ENCODE results near the gene MTSS2.
A peak's percentile ranks its signal among the peaks of the same experiment; 100 is the strongest.

MTSS2 gene

GRCh38 chr16:70725024-70725911, 39.4 kb upstream of the MTSS2 start:
- Histone ChIP-seq H3K4me1 (ENCODE audit: control insufficient read depth in 5 of 5, insufficient read depth in 5 of 5, low read length in 5 of 5) (peaks cover 7 to 27% (median 26%) of the 10 kb centered on the region in 5 donors), H3K9ac (ENCODE audit: low read length in 5 of 5) (peak overlapping the region in 1 of 5 donors; percentile 28), H3K9me3 (ENCODE audit: control insufficient read depth in 5 of 5, low read length in 5 of 5) (no peaks in the 10 kb centered on the region), H3K4me3 (ENCODE audit: low read depth in 1 of 5, low read length in 5 of 5) (peak overlapping the region in 1 of 5 donors; percentile 17), H3K36me3 (ENCODE audit: control insufficient read depth in 5 of 5, insufficient read depth in 5 of 5, low read length in 5 of 5) (peaks cover 0 to 44% (median 22%) of the 10 kb centered on the region in 5 donors), H3K27ac (ENCODE audit: low read depth, low read length) (peak overlapping the region; percentile 26), H3K27me3 (ENCODE audit: control insufficient read depth in 5 of 5, insufficient read depth in 4 of 5, low read length in 5 of 5) (no peaks in the 10 kb centered on the region)

- Histone ChIP-seq H3K4me3 (ENCODE audit: low read depth in 1 of 5, low read length in 5 of 5) (no peak overlapping the region), H3K36me3 (ENCODE audit: control insufficient read depth in 5 of 5, insufficient read depth in 5 of 5, low read length in 5 of 5) (peaks cover 0 to 46% (median 25%) of the 10 kb centered on the region in 5 donors), H3K4me1 (ENCODE audit: control insufficient read depth in 5 of 5, insufficient read depth in 5 of 5, low read length in 5 of 5) (peaks cover 7 to 27% (median 26%) of the 10 kb centered on the region in 5 donors), H3K9me3 (ENCODE audit: control insufficient read depth in 5 of 5, low read length in 5 of 5) (peaks cover 0 to 2% (median 0%) of the 10 kb centered on the region in 5 donors), H3K9ac (ENCODE audit: low read length in 5 of 5) (no peak overlapping the region), H3K27ac (ENCODE audit: low read depth, low read length) (peak overlapping the region; percentile 26), H3K27me3 (ENCODE audit: control insufficient read depth in 5 of 5, insufficient read depth in 4 of 5, low read length in 5 of 5) (no peaks in the 10 kb centered on the region)
Observed at GRCh38 chr16:70724146-70725023, 38.5 kb upstream of the MTSS2 start.

- H3K4me3 ChIP-seq (ENCODE audit: low read depth in 1 of 5, low read length in 5 of 5) = no peak overlapping the region
- no peaks in the 10 kb centered on the region for H3K27me3 ChIP-seq (ENCODE audit: control insufficient read depth in 5 of 5, insufficient read depth in 4 of 5, low read length in 5 of 5)
- peaks cover 0 to 41% (median 25%) of the 10 kb centered on the region in 5 donors for H3K36me3 ChIP-seq (ENCODE audit: control insufficient read depth in 5 of 5, insufficient read depth in 5 of 5, low read length in 5 of 5)
- no peak overlapping the region for H3K9ac ChIP-seq (ENCODE audit: low read length in 5 of 5)
- peaks cover 7 to 27% (median 26%) of the 10 kb centered on the region in 5 donors for H3K4me1 ChIP-seq (ENCODE audit: control insufficient read depth in 5 of 5, insufficient read depth in 5 of 5, low read length in 5 of 5)
- H3K27ac ChIP-seq (ENCODE audit: low read depth, low read length) = no peak overlapping the region
- H3K9me3 ChIP-seq (ENCODE audit: control insufficient read depth in 5 of 5, low read length in 5 of 5) = peaks cover 0 to 2% (median 0%) of the 10 kb centered on the region in 5 donors
Observed at GRCh38 chr16:70723740-70724145, 37.9 kb upstream of the MTSS2 start.

GRCh38 chr16:70721202-70721963, 35.5 kb upstream of the MTSS2 start:
- Histone ChIP-seq H3K27me3 (ENCODE audit: control insufficient read depth in 5 of 5, insufficient read depth in 4 of 5, low read length in 5 of 5) (no peaks in the 10 kb centered on the region), H3K27ac (ENCODE audit: low read depth, low read length) (no peak overlapping the region), H3K9ac (ENCODE audit: low read length in 5 of 5) (no peak overlapping the region), H3K4me3 (ENCODE audit: low read depth in 1 of 5, low read length in 5 of 5) (no peak overlapping the region), H3K36me3 (ENCODE audit: control insufficient read depth in 5 of 5, insufficient read depth in 5 of 5, low read length in 5 of 5) (peaks cover 0 to 28% (median 21%) of the 10 kb centered on the region in 5 donors), H3K9me3 (ENCODE audit: control insufficient read depth in 5 of 5, low read length in 5 of 5) (peaks cover 0 to 2% (median 0%) of the 10 kb centered on the region in 5 donors), H3K4me1 (ENCODE audit: control insufficient read depth in 5 of 5, insufficient read depth in 5 of 5, low read length in 5 of 5) (peaks cover 5 to 23% (median 15%) of the 10 kb centered on the region in 5 donors)

- Histone ChIP-seq H3K27ac (ENCODE audit: low read depth, low read length) (no peak overlapping the region), H3K27me3 (ENCODE audit: control insufficient read depth in 5 of 5, insufficient read depth in 4 of 5, low read length in 5 of 5) (no peaks in the 10 kb centered on the region), H3K4me3 (ENCODE audit: low read depth in 1 of 5, low read length in 5 of 5) (no peak overlapping the region), H3K9ac (ENCODE audit: low read length in 5 of 5) (no peak overlapping the region), H3K4me1 (ENCODE audit: control insufficient read depth in 5 of 5, insufficient read depth in 5 of 5, low read length in 5 of 5) (peaks cover under 1 to 23% (median 12%) of the 10 kb centered on the region in 5 donors), H3K36me3 (ENCODE audit: control insufficient read depth in 5 of 5, insufficient read depth in 5 of 5, low read length in 5 of 5) (peaks cover 0 to 28% (median 21%) of the 10 kb centered on the region in 5 donors), H3K9me3 (ENCODE audit: control insufficient read depth in 5 of 5, low read length in 5 of 5) (peaks cover 0 to 2% (median 0%) of the 10 kb centered on the region in 5 donors)
Observed at GRCh38 chr16:70720425-70721201, 34.8 kb upstream of the MTSS2 start.

GRCh38 chr16:70717065-70717464, 31.2 kb upstream of the MTSS2 start:
- Histone ChIP-seq H3K9ac (ENCODE audit: low read length in 5 of 5) (no peak overlapping the region), H3K27ac (ENCODE audit: low read depth, low read length) (no peak overlapping the region), H3K9me3 (ENCODE audit: control insufficient read depth in 5 of 5, low read length in 5 of 5) (peaks cover 0 to 2% (median 0%) of the 10 kb centered on the region in 5 donors), H3K36me3 (ENCODE audit: control insufficient read depth in 5 of 5, insufficient read depth in 5 of 5, low read length in 5 of 5) (peaks cover 0 to 30% (median 21%) of the 10 kb centered on the region in 5 donors), H3K4me1 (ENCODE audit: control insufficient read depth in 5 of 5, insufficient read depth in 5 of 5, low read length in 5 of 5) (peaks cover 0 to 24% (median 11%) of the 10 kb centered on the region in 5 donors), H3K4me3 (ENCODE audit: low read depth in 1 of 5, low read length in 5 of 5) (no peak overlapping the region), H3K27me3 (ENCODE audit: control insufficient read depth in 5 of 5, insufficient read depth in 4 of 5, low read length in 5 of 5) (no peaks in the 10 kb centered on the region)

- H3K9me3 ChIP-seq (ENCODE audit: control insufficient read depth in 5 of 5, low read length in 5 of 5) = peaks cover 0 to 2% (median 0%) of the 10 kb centered on the region in 5 donors
- H3K27me3 ChIP-seq (ENCODE audit: control insufficient read depth in 5 of 5, insufficient read depth in 4 of 5, low read length in 5 of 5) = no peaks in the 10 kb centered on the region
- no peak overlapping the region for H3K4me3 ChIP-seq (ENCODE audit: low read depth in 1 of 5, low read length in 5 of 5)
- peaks cover 0 to 24% (median 11%) of the 10 kb centered on the region in 5 donors for H3K4me1 ChIP-seq (ENCODE audit: control insufficient read depth in 5 of 5, insufficient read depth in 5 of 5, low read length in 5 of 5)
- H3K36me3 ChIP-seq (ENCODE audit: control insufficient read depth in 5 of 5, insufficient read depth in 5 of 5, low read length in 5 of 5) = peaks cover 0 to 18% (median 12%) of the 10 kb centered on the region in 5 donors
- H3K27ac ChIP-seq (ENCODE audit: low read depth, low read length) = no peak overlapping the region
- peak overlapping the region in 1 of 5 donors; percentile 35 for H3K9ac ChIP-seq (ENCODE audit: low read length in 5 of 5)
Observed at GRCh38 chr16:70715860-70716357, 30.1 kb upstream of the MTSS2 start.

GRCh38 chr16:70715055-70715858, 29.4 kb upstream of the MTSS2 start:
- Histone ChIP-seq H3K27me3 (ENCODE audit: control insufficient read depth in 5 of 5, insufficient read depth in 4 of 5, low read length in 5 of 5) (no peaks in the 10 kb centered on the region), H3K9ac (ENCODE audit: low read length in 5 of 5) (no peak overlapping the region), H3K9me3 (ENCODE audit: control insufficient read depth in 5 of 5, low read length in 5 of 5) (peaks cover 0 to 2% (median 0%) of the 10 kb centered on the region in 5 donors), H3K36me3 (ENCODE audit: control insufficient read depth in 5 of 5, insufficient read depth in 5 of 5, low read length in 5 of 5) (peaks cover 0 to 18% (median 7%) of the 10 kb centered on the region in 5 donors), H3K27ac (ENCODE audit: low read depth, low read length) (no peak overlapping the region), H3K4me1 (ENCODE audit: control insufficient read depth in 5 of 5, insufficient read depth in 5 of 5, low read length in 5 of 5) (peaks cover 0 to 24% (median 12%) of the 10 kb centered on the region in 5 donors), H3K4me3 (ENCODE audit: low read depth in 1 of 5, low read length in 5 of 5) (no peak overlapping the region)

All from subcutaneous abdominal adipose tissue (tissue), 5 donors.